ENCODE data around the gene TXNRD1.
"Not testable (repeated sequence)": the region's sequence is repeated elsewhere in the genome, so short reads cannot be mapped to it uniquely, and the experiment has no call there.

TXNRD1 gene

DNA sequence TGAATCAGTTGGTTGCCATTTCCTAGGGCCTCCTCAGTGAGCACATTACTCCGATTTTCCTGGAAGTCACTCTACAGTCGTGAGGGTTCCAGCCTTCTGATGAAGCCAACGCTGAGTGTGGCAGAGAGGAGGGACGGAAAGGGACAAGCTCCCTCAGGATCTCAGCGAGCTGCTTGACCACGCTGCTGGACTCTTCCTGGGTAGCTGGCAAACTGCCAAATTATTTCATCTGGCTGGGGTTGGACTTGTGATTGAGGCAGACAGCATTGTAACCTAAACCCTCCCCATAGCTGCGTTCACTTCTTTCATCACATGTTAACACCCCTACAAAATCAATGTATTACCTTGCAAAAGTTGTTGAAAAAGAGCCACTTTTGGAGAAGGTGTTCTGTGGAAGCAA is 171.6 kb downstream of the TXNRD1 start (continued):
- TF ChIP-seq, protein P1, sequence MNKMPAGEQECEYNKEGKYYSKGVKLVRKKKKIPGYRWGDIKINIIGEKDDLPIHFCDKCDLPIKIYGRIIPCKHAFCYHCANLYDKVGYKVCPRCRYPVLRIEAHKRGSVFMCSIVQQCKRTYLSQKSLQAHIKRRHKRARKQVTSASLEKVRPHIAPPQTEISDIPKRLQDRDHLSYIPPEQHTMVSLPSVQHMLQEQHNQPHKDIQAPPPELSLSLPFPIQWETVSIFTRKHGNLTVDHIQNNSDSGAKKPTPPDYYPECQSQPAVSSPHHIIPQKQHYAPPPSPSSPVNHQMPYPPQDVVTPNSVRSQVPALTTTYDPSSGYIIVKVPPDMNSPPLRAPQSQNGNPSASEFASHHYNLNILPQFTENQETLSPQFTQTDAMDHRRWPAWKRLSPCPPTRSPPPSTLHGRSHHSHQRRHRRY (tag by site-specific recombination; IDR thresholded peaks at IDR 0.05): no peak
- TF ChIP-seq ZNF654 (tag by site-specific recombination; IDR thresholded peaks at IDR 0.05; ENCODE audit: low read depth) (no peak), ZNF530 (tag by site-specific recombination; IDR thresholded peaks at IDR 0.05; ENCODE audit: low read depth) (no peak), ZNF155 (tag by site-specific recombination; IDR thresholded peaks at IDR 0.05) (no peak), ZBTB20 (tag by site-specific recombination; IDR thresholded peaks at IDR 0.05) (no peak), ZNF140 (tag by site-specific recombination; IDR thresholded peaks at IDR 0.05) (no peak), ZBTB8A (tag by site-specific recombination; IDR thresholded peaks at IDR 0.05) (no peak), ZNF335 (tag by site-specific recombination; conservative IDR thresholded peaks at IDR 0.05) (no peak), ZNF2 (tag by site-specific recombination; IDR thresholded peaks at IDR 0.05) (no peak), KLF1 (tag by site-specific recombination; IDR thresholded peaks at IDR 0.05) (no peak), MEIS1 (CRISPR knock-in tag; IDR thresholded peaks at IDR 0.05; ENCODE audit: borderline replicate concordance) (no peak), YY2 (tag by site-specific recombination; IDR thresholded peaks at IDR 0.05) (no peak), ZNF596 (tag by site-specific recombination; IDR thresholded peaks at IDR 0.05) (no peak)
- TF ChIP-seq, protein P2, sequence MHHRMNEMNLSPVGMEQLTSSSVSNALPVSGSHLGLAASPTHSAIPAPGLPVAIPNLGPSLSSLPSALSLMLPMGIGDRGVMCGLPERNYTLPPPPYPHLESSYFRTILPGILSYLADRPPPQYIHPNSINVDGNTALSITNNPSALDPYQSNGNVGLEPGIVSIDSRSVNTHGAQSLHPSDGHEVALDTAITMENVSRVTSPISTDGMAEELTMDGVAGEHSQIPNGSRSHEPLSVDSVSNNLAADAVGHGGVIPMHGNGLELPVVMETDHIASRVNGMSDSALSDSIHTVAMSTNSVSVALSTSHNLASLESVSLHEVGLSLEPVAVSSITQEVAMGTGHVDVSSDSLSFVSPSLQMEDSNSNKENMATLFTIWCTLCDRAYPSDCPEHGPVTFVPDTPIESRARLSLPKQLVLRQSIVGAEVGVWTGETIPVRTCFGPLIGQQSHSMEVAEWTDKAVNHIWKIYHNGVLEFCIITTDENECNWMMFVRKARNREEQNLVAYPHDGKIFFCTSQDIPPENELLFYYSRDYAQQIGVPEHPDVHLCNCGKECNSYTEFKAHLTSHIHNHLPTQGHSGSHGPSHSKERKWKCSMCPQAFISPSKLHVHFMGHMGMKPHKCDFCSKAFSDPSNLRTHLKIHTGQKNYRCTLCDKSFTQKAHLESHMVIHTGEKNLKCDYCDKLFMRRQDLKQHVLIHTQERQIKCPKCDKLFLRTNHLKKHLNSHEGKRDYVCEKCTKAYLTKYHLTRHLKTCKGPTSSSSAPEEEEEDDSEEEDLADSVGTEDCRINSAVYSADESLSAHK (tag by site-specific recombination; IDR thresholded peaks at IDR 0.05): no peak

DNA sequence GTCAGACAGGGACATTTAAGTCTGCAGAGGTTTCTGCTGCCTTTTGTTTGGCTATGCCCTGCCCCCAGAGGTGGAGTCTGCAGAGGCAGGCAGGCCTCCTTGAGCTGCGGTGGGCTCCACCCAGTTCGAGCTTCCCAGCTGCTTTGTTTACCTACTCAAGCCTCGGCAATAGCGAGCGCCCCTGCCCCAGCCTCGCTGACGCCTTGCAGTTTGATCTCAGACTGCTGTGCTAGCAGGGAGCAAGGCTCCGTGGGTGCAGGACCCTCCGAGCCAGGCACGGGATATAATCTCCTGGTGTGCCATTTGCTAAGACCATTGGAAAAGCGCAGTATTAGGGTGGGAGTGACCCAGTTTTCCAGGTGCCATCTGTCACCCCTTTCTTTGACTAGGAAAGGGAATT is 178.5 kb downstream of the TXNRD1 start:
- H3K27ac ChIP-seq (ENCODE audit: extremely low read depth, low read depth, low read length); H3K4me3 ChIP-seq (ENCODE audit: low read depth, low read length); H3K4me1 ChIP-seq (ENCODE audit: control insufficient read depth, insufficient read depth, low read length); CTCF ChIA-PET; POLR2A ChIA-PET; H3K36me3 ChIP-seq (ENCODE audit: control insufficient read depth in 2 of 2, insufficient read depth in 1 of 2, low read length in 2 of 2); H3K9me3 ChIP-seq (ENCODE audit: control insufficient read depth, insufficient read depth, low read depth, low read length): not testable (repeated sequence)
